ENCODE measurements around the gene NEURL1. TPM values are rescaled to one million over a fixed set of nuclear protein-coding genes. Genes with fewer than 3 reads are reported as not detected.

Gene NEURL1
- polyA plus RNA-seq, 1 experiment = 0.58 TPM

- DNase-seq (ENCODE audit: low read depth) = peak; percentile 73
- Histone ChIP-seq H3K27me3 (ENCODE audit: control insufficient read depth, insufficient read depth, low read length) (no peaks in the 10 kb centered on the region), H3K4me3 (ENCODE audit: low read depth, low read length) (no peak overlapping the region), H3K36me3 (ENCODE audit: control insufficient read depth, insufficient read depth, low read length) (peaks cover 15% of the 10 kb centered on the region)
- CTCF ChIA-PET = interaction anchor here (0.7 to 1.4 kb wide), 5 partner anchors 9 to 48 kb away, joined by 3 to 8 read pairs (median 3); no protein-coding TSS in a partner anchor
- POLR2A ChIA-PET = no interaction called here
- TF ChIP-seq CTCF (IDR thresholded peaks at IDR 0.05; ENCODE audit: insufficient read depth, low read depth, low read length) = no peak
These were observed 144.5 kb downstream of the NEURL1 start for GRCh38 chr10:103637927-103638557.

- no peak overlapping the region for H3K4me3 ChIP-seq (ENCODE audit: low read depth, low read length)
- ChIA-PET POLR2A (no interaction called here), CTCF (no interaction called here)
- H3K36me3 ChIP-seq (ENCODE audit: control insufficient read depth, insufficient read depth, low read length) = peaks cover 18% of the 10 kb centered on the region
- TF ChIP-seq CTCF (IDR thresholded peaks at IDR 0.05; ENCODE audit: insufficient read depth, low read depth, low read length) = no peak
- DNase-seq (ENCODE audit: low read depth) = no peak
- H3K27me3 ChIP-seq (ENCODE audit: control insufficient read depth, insufficient read depth, low read length) = no peaks in the 10 kb centered on the region
These were observed 145.4 kb downstream of the NEURL1 start for GRCh38 chr10:103638948-103639347.

GRCh38 chr10:103640436-103641181 lies 147.1 kb downstream of the NEURL1 start:
- no peak for TF ChIP-seq CTCF (IDR thresholded peaks at IDR 0.05; ENCODE audit: insufficient read depth, low read depth, low read length)
- Histone ChIP-seq H3K4me3 (ENCODE audit: low read depth, low read length) (no peak overlapping the region), H3K36me3 (ENCODE audit: control insufficient read depth, insufficient read depth, low read length) (peaks cover 14% of the 10 kb centered on the region), H3K27me3 (ENCODE audit: control insufficient read depth, insufficient read depth, low read length) (no peaks in the 10 kb centered on the region)
- CTCF ChIA-PET = no interaction called here
- DNase-seq (ENCODE audit: low read depth) = no peak
- POLR2A ChIA-PET = no interaction called here

- Histone ChIP-seq H3K36me3 (ENCODE audit: control insufficient read depth, insufficient read depth, low read length) (peaks cover 12% of the 10 kb centered on the region), H3K4me3 (ENCODE audit: low read depth, low read length) (no peak overlapping the region), H3K27me3 (ENCODE audit: control insufficient read depth, insufficient read depth, low read length) (no peaks in the 10 kb centered on the region)
- ChIA-PET POLR2A (no interaction called here), CTCF (no interaction called here)
- TF ChIP-seq CTCF (IDR thresholded peaks at IDR 0.05; ENCODE audit: insufficient read depth, low read depth, low read length) = no peak
- DNase-seq (ENCODE audit: low read depth) = no peak
These were observed 147.8 kb downstream of the NEURL1 start for GRCh38 chr10:103641326-103641725.

Other genes starting within 250 kb of the NEURL1 start
- 0.04 TPM in 1 of 2 replicates, not detected in the other for gene RPEL1, start 247.8 kb upstream of the NEURL1 start, polyA plus RNA-seq (2011; rRNA removed)
- 8.5 and 9.4 TPM in 2 replicates for gene INA, start 216.6 kb upstream of the NEURL1 start, polyA plus RNA-seq (2011; rRNA removed)
- 3.5 and 7.1 TPM in 2 replicates for gene PCGF6, start 142.6 kb upstream of the NEURL1 start, polyA plus RNA-seq (2011; rRNA removed)
- gene TAF5, start 125.7 kb upstream of the NEURL1 start, polyA plus RNA-seq (2011; rRNA removed) = 1.5 and 2.5 TPM in 2 replicates
- gene ATP5MK, start 97.2 kb upstream of the NEURL1 start, polyA plus RNA-seq (2011; rRNA removed) = 170 and 324 TPM in 2 replicates
- 15.1 and 17.0 TPM in 2 replicates for gene PDCD11, start 97.1 kb upstream of the NEURL1 start, polyA plus RNA-seq (2011; rRNA removed)
- gene CALHM2, start 41.3 kb upstream of the NEURL1 start, polyA plus RNA-seq (2011; rRNA removed) = 46.0 and 80.1 TPM in 2 replicates
- not detected in 2 replicates for gene CALHM1, start 34.8 kb upstream of the NEURL1 start, polyA plus RNA-seq (2011; rRNA removed)
- gene CALHM3, start 14.5 kb upstream of the NEURL1 start, polyA plus RNA-seq (2011; rRNA removed) = 0.09 TPM in 1 of 2 replicates, not detected in the other